ENCODE data around the gene AFAP1L1.
A peak's percentile ranks its signal among the peaks of the same experiment; 100 is the strongest.

AFAP1L1 gene

GRCh38 chr5:149317281-149318048, 45.8 kb downstream of the AFAP1L1 start:
- peak; percentile 80 for DNase-seq

- DNase-seq = no peak
Observed at GRCh38 chr5:149319174-149319573, 47.5 kb downstream of the AFAP1L1 start.

GRCh38 chr5:149320791-149321330, 49.2 kb downstream of the AFAP1L1 start:
- DNase-seq = peak; percentile 92

- DNase-seq = no peak
Observed at GRCh38 chr5:149322518-149322917, 50.9 kb downstream of the AFAP1L1 start.

GRCh38 chr5:149323210-149323609, 51.6 kb downstream of the AFAP1L1 start:
- no peak for DNase-seq

- no peak for DNase-seq
Observed at GRCh38 chr5:149323621-149324205, 52.1 kb downstream of the AFAP1L1 start.

- no peak for DNase-seq
Observed at GRCh38 chr5:149324641-149325040, 53.0 kb downstream of the AFAP1L1 start.

- no peak for DNase-seq
Observed at GRCh38 chr5:149325166-149325735, 53.6 kb downstream of the AFAP1L1 start.

- DNase-seq = no peak
Observed at GRCh38 chr5:149325894-149326293, 54.2 kb downstream of the AFAP1L1 start.

GRCh38 chr5:149326611-149327010, 55.0 kb downstream of the AFAP1L1 start:
- peak; percentile 20 for DNase-seq

- DNase-seq = no peak
Observed at GRCh38 chr5:149328177-149328576, 56.5 kb downstream of the AFAP1L1 start.

- no peak for DNase-seq
Observed at GRCh38 chr5:149333711-149334443, 62.2 kb downstream of the AFAP1L1 start.

- peak; percentile 90 for DNase-seq
Observed at GRCh38 chr5:149337736-149338135, 66.1 kb downstream of the AFAP1L1 start.

GRCh38 chr5:149338364-149338763, 66.7 kb downstream of the AFAP1L1 start:
- DNase-seq = peak; percentile 12

GRCh38 chr5:149340920-149341319, 69.3 kb downstream of the AFAP1L1 start:
- no peak for DNase-seq

- DNase-seq = peak; percentile 22
Observed at GRCh38 chr5:149341876-149342275, 70.2 kb downstream of the AFAP1L1 start.

GRCh38 chr5:149344151-149344550, 72.5 kb downstream of the AFAP1L1 start:
- no peak for DNase-seq

GRCh38 chr5:149345147-149345891, 73.7 kb downstream of the AFAP1L1 start, which contains the start of gene GRPEL2:
GRPEL2 (plus strand) TSS chr5:149345499; CDS start chr5:149345540, 41 bp downstream.
- peak; percentile 98 for DNase-seq

GRCh38 chr5:149345892-149346222, 74.2 kb downstream of the AFAP1L1 start:
- no peak for DNase-seq

- DNase-seq = no peak
Observed at GRCh38 chr5:149348518-149348917, 76.9 kb downstream of the AFAP1L1 start.

GRCh38 chr5:149349382-149349781, 77.7 kb downstream of the AFAP1L1 start:
- no peak for DNase-seq

GRCh38 chr5:149352169-149352568, 80.5 kb downstream of the AFAP1L1 start:
- DNase-seq = no peak

Data from eye (tissue), 1 donor.